Measurements from ENCODE around the gene MCHR1.

The MCHR1 gene

DNA sequence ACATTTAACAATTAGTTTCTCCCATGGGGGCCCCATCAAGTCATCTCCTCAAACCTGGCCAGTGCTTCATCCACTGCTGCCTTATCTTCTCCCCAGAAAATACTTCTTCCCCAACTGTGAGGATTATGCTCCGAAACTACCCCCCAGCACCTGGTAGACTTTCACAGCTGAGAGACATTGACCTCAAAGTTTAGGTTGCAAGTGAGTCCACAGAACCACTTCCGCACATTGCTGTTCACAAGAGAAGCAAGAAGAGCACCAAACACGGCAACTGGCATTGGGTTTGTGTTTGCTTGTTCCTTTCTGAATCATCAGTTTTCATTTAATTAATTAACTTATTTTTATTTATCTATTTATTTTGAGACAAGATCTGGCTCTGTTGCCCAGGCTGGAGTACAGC, 6.1 kb downstream of the MCHR1 start:
- H3K18ac ChIP-seq (ENCODE audit: low read length) = peak overlapping the region; percentile 11
- H2BK120ac ChIP-seq (ENCODE audit: low read depth, low read length) = no peak overlapping the region
- H2BK15ac ChIP-seq (replicated peaks; ENCODE audit: low read depth) = no peak overlapping the region
- no peaks in the 10 kb centered on the region for H3K36me3 ChIP-seq (ENCODE audit: control insufficient read depth, insufficient read depth, low read length)
- peak overlapping the region; percentile 19 for H3K56ac ChIP-seq (ENCODE audit: low read length)
- H3K4me2 ChIP-seq (ENCODE audit: low read length) = no peak overlapping the region
- H3K27me3 ChIP-seq (ENCODE audit: insufficient read depth, low read length, poor library complexity) = no peaks in the 10 kb centered on the region
- H3K9ac ChIP-seq (ENCODE audit: low read length) = no peak overlapping the region
- no peak overlapping the region for H4K8ac ChIP-seq (ENCODE audit: low read depth, low read length)
- no peak overlapping the region for H3K4ac ChIP-seq (ENCODE audit: low read depth, low read length)
- no peak overlapping the region for H3K23ac ChIP-seq (ENCODE audit: low read length)
- no peak overlapping the region for H4K5ac ChIP-seq (ENCODE audit: low read length)
- H2AK5ac ChIP-seq (ENCODE audit: low read length) = peak overlapping the region; percentile 78
- no peak overlapping the region for H2BK5ac ChIP-seq (ENCODE audit: low read length)
- H3K4me3 ChIP-seq (ENCODE audit: low read length) = no peak overlapping the region
- no peak overlapping the region for H3K27ac ChIP-seq (ENCODE audit: low read depth, low read length)
- WGBS (ENCODE audit: extremely low coverage, insufficient coverage, low lambda C conversion rate) = no CpG with 5 or more reads among the region's 3 CpGs
- DNase-seq = no peak
- no peaks in the 10 kb centered on the region for H3K79me1 ChIP-seq (ENCODE audit: low read length)
- H3K79me2 ChIP-seq (ENCODE audit: control insufficient read depth, insufficient read depth, low read length) = no peaks in the 10 kb centered on the region
- H3K4me1 ChIP-seq (ENCODE audit: control insufficient read depth, low read depth, low read length) = peaks cover 2% of the 10 kb centered on the region

GRCh38 chr22:40687706-40688105, 8.4 kb downstream of the MCHR1 start:
- Histone ChIP-seq H3K36me3 (ENCODE audit: control insufficient read depth, insufficient read depth, low read length) (no peaks in the 10 kb centered on the region), H3K23ac (ENCODE audit: low read length) (no peak overlapping the region), H3K27ac (ENCODE audit: low read depth, low read length) (no peak overlapping the region), H4K5ac (ENCODE audit: low read length) (no peak overlapping the region), H3K56ac (ENCODE audit: low read length) (no peak overlapping the region), H2BK5ac (ENCODE audit: low read length) (no peak overlapping the region), H3K4me1 (ENCODE audit: control insufficient read depth, low read depth, low read length) (peaks cover 1% of the 10 kb centered on the region), H2BK120ac (ENCODE audit: low read depth, low read length) (no peak overlapping the region), H3K27me3 (ENCODE audit: insufficient read depth, low read length, poor library complexity) (no peaks in the 10 kb centered on the region), H3K4me2 (ENCODE audit: low read length) (no peak overlapping the region), H3K79me2 (ENCODE audit: control insufficient read depth, insufficient read depth, low read length) (no peaks in the 10 kb centered on the region), H3K4me3 (ENCODE audit: low read length) (no peak overlapping the region), H2BK15ac (replicated peaks; ENCODE audit: low read depth) (no peak overlapping the region), H3K9ac (ENCODE audit: low read length) (no peak overlapping the region), H3K18ac (ENCODE audit: low read length) (no peak overlapping the region), H4K8ac (ENCODE audit: low read depth, low read length) (no peak overlapping the region), H2AK5ac (ENCODE audit: low read length) (no peak overlapping the region), H3K79me1 (ENCODE audit: low read length) (no peaks in the 10 kb centered on the region), H3K4ac (ENCODE audit: low read depth, low read length) (no peak overlapping the region)
- WGBS (ENCODE audit: extremely low coverage, insufficient coverage, low lambda C conversion rate) = no CpG with 5 or more reads among the region's 2 CpGs
- no peak for DNase-seq

- Histone ChIP-seq H2BK120ac (ENCODE audit: low read depth, low read length) (no peak overlapping the region), H3K4ac (ENCODE audit: low read depth, low read length) (no peak overlapping the region), H3K27ac (ENCODE audit: low read depth, low read length) (no peak overlapping the region), H2BK5ac (ENCODE audit: low read length) (no peak overlapping the region), H3K79me1 (ENCODE audit: low read length) (no peaks in the 10 kb centered on the region), H3K4me2 (ENCODE audit: low read length) (no peak overlapping the region), H2AK5ac (ENCODE audit: low read length) (no peak overlapping the region), H3K9ac (ENCODE audit: low read length) (no peak overlapping the region), H3K56ac (ENCODE audit: low read length) (peak overlapping the region; percentile 6), H4K8ac (ENCODE audit: low read depth, low read length) (no peak overlapping the region), H2BK15ac (replicated peaks; ENCODE audit: low read depth) (no peak overlapping the region), H4K5ac (ENCODE audit: low read length) (no peak overlapping the region), H3K23ac (ENCODE audit: low read length) (no peak overlapping the region), H3K4me1 (ENCODE audit: control insufficient read depth, low read depth, low read length) (peaks cover 5% of the 10 kb centered on the region), H3K18ac (ENCODE audit: low read length) (no peak overlapping the region), H3K4me3 (ENCODE audit: low read length) (no peak overlapping the region), H3K27me3 (ENCODE audit: insufficient read depth, low read length, poor library complexity) (no peaks in the 10 kb centered on the region), H3K79me2 (ENCODE audit: control insufficient read depth, insufficient read depth, low read length) (no peaks in the 10 kb centered on the region), H3K36me3 (ENCODE audit: control insufficient read depth, insufficient read depth, low read length) (no peaks in the 10 kb centered on the region)
- no peak for DNase-seq
- WGBS (ENCODE audit: extremely low coverage, insufficient coverage, low lambda C conversion rate) = no CpG with 5 or more reads among the region's 8 CpGs
Measured at GRCh38 chr22:40690370-40690769, 11.1 kb downstream of the MCHR1 start.

DNA sequence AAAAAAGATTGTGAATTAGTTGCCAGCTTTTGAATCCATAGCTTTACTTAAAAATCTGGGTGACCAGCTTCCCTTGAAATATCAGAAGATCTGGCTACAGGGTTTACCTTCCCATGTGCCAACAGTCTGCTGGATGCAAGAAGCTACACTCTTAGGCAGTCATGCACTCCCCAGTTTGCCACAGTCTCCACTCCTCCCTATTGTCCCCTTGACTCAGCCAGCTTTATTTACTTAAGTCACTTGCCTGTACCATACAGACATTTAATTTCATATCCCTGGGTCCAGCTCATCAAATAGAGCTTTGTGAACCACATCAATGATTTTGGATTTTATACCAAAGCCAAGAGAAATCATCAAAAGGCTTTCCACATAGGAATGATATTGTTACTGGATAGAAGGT, 12.2 kb downstream of the MCHR1 start:
- Histone ChIP-seq H2AK5ac (ENCODE audit: low read length) (peak overlapping the region; percentile 45), H4K8ac (ENCODE audit: low read depth, low read length) (no peak overlapping the region), H3K9ac (ENCODE audit: low read length) (no peak overlapping the region), H3K27me3 (ENCODE audit: insufficient read depth, low read length, poor library complexity) (no peaks in the 10 kb centered on the region), H3K4me1 (ENCODE audit: control insufficient read depth, low read depth, low read length) (peaks cover 5% of the 10 kb centered on the region), H3K4me3 (ENCODE audit: low read length) (no peak overlapping the region), H4K5ac (ENCODE audit: low read length) (no peak overlapping the region), H3K18ac (ENCODE audit: low read length) (no peak overlapping the region), H2BK15ac (replicated peaks; ENCODE audit: low read depth) (no peak overlapping the region), H3K23ac (ENCODE audit: low read length) (no peak overlapping the region), H3K36me3 (ENCODE audit: control insufficient read depth, insufficient read depth, low read length) (no peaks in the 10 kb centered on the region), H2BK5ac (ENCODE audit: low read length) (no peak overlapping the region), H3K4ac (ENCODE audit: low read depth, low read length) (no peak overlapping the region), H2BK120ac (ENCODE audit: low read depth, low read length) (no peak overlapping the region), H3K79me2 (ENCODE audit: control insufficient read depth, insufficient read depth, low read length) (no peaks in the 10 kb centered on the region), H3K79me1 (ENCODE audit: low read length) (no peaks in the 10 kb centered on the region), H3K4me2 (ENCODE audit: low read length) (no peak overlapping the region), H3K56ac (ENCODE audit: low read length) (no peak overlapping the region), H3K27ac (ENCODE audit: low read depth, low read length) (no peak overlapping the region)
- no peak for DNase-seq

GRCh38 chr22:40694411-40694810, 15.1 kb downstream of the MCHR1 start:
- H3K79me2 ChIP-seq (ENCODE audit: control insufficient read depth, insufficient read depth, low read length) = no peaks in the 10 kb centered on the region
- H3K4me2 ChIP-seq (ENCODE audit: low read length) = no peak overlapping the region
- no peak overlapping the region for H3K56ac ChIP-seq (ENCODE audit: low read length)
- peak overlapping the region; percentile 44 for H4K5ac ChIP-seq (ENCODE audit: low read length)
- H3K18ac ChIP-seq (ENCODE audit: low read length) = no peak overlapping the region
- no peak overlapping the region for H3K4me3 ChIP-seq (ENCODE audit: low read length)
- no peak overlapping the region for H2BK5ac ChIP-seq (ENCODE audit: low read length)
- H3K36me3 ChIP-seq (ENCODE audit: control insufficient read depth, insufficient read depth, low read length) = no peaks in the 10 kb centered on the region
- no peak overlapping the region for H2BK15ac ChIP-seq (replicated peaks; ENCODE audit: low read depth)
- no peaks in the 10 kb centered on the region for H3K79me1 ChIP-seq (ENCODE audit: low read length)
- H3K23ac ChIP-seq (ENCODE audit: low read length) = no peak overlapping the region
- whole genome bisulfite sequencing (ENCODE audit: extremely low coverage, insufficient coverage, low lambda C conversion rate) = no CpG with 5 or more reads among the region's 7 CpGs
- H4K8ac ChIP-seq (ENCODE audit: low read depth, low read length) = no peak overlapping the region
- peaks cover 5% of the 10 kb centered on the region for H3K4me1 ChIP-seq (ENCODE audit: control insufficient read depth, low read depth, low read length)
- H3K9ac ChIP-seq (ENCODE audit: low read length) = no peak overlapping the region
- H2BK120ac ChIP-seq (ENCODE audit: low read depth, low read length) = no peak overlapping the region
- no peak overlapping the region for H3K27ac ChIP-seq (ENCODE audit: low read depth, low read length)
- H3K27me3 ChIP-seq (ENCODE audit: insufficient read depth, low read length, poor library complexity) = no peaks in the 10 kb centered on the region
- no peak overlapping the region for H2AK5ac ChIP-seq (ENCODE audit: low read length)
- H3K4ac ChIP-seq (ENCODE audit: low read depth, low read length) = no peak overlapping the region
- no peak for DNase-seq

- Histone ChIP-seq H3K27ac (ENCODE audit: low read depth, low read length) (no peak overlapping the region), H3K18ac (ENCODE audit: low read length) (no peak overlapping the region), H3K4me1 (ENCODE audit: control insufficient read depth, low read depth, low read length) (no peaks in the 10 kb centered on the region), H2AK5ac (ENCODE audit: low read length) (no peak overlapping the region), H3K27me3 (ENCODE audit: insufficient read depth, low read length, poor library complexity) (no peaks in the 10 kb centered on the region), H3K23ac (ENCODE audit: low read length) (no peak overlapping the region), H3K4ac (ENCODE audit: low read depth, low read length) (no peak overlapping the region), H4K5ac (ENCODE audit: low read length) (no peak overlapping the region), H4K8ac (ENCODE audit: low read depth, low read length) (no peak overlapping the region), H2BK5ac (ENCODE audit: low read length) (no peak overlapping the region), H3K9ac (ENCODE audit: low read length) (no peak overlapping the region), H3K56ac (ENCODE audit: low read length) (no peak overlapping the region), H3K79me1 (ENCODE audit: low read length) (no peaks in the 10 kb centered on the region), H3K4me2 (ENCODE audit: low read length) (no peak overlapping the region), H3K4me3 (ENCODE audit: low read length) (no peak overlapping the region), H2BK15ac (replicated peaks; ENCODE audit: low read depth) (no peak overlapping the region), H2BK120ac (ENCODE audit: low read depth, low read length) (no peak overlapping the region), H3K79me2 (ENCODE audit: control insufficient read depth, insufficient read depth, low read length) (no peaks in the 10 kb centered on the region), H3K36me3 (ENCODE audit: control insufficient read depth, insufficient read depth, low read length) (no peaks in the 10 kb centered on the region)
- no peak for DNase-seq
- WGBS (ENCODE audit: extremely low coverage, insufficient coverage, low lambda C conversion rate) = no CpG with 5 or more reads among the region's 7 CpGs
Measured at GRCh38 chr22:40701274-40701673, 22.0 kb downstream of the MCHR1 start.
